Stimulated activated naive CD8-positive, alpha-beta T cell treated with anti-CD3 and anti-CD28 coated beads, Interleukin-15, Interleukin-2, amounts not matched to agents 100 ng/mL and 50 ng/mL, for 24 hours (primary cell): ENCODE data around the gene STIMATE.
A peak's percentile ranks its signal among the peaks of the same experiment; 100 is the strongest.

Experiments used
- H3K27ac Mint-ChIP-seq: one replicate; pipeline ENCODE4 v1.8.0; 2021; ENCODE audit warnings: mild to moderate bottlenecking, mixed read lengths
- H3K27me3 Mint-ChIP-seq: one replicate; pipeline ENCODE4 v1.8.0; 2021; ENCODE audit warnings: mixed read lengths
- H3K36me3 Mint-ChIP-seq: one replicate; pipeline ENCODE4 v1.8.0; 2021; ENCODE audit warnings: low read depth, mixed read lengths
- H3K4me1 Mint-ChIP-seq: one replicate; pipeline ENCODE4 v1.8.0; 2021; ENCODE audit warnings: low read depth, mixed read lengths
- H3K4me3 Mint-ChIP-seq: one replicate; pipeline ENCODE4 v1.8.0; 2021; ENCODE audit warnings: mild to moderate bottlenecking, mixed read lengths
- H3K9me3 Mint-ChIP-seq: one replicate; pipeline ENCODE4 v1.8.0; 2021; ENCODE audit warnings: mixed read lengths

STIMATE gene

DNA sequence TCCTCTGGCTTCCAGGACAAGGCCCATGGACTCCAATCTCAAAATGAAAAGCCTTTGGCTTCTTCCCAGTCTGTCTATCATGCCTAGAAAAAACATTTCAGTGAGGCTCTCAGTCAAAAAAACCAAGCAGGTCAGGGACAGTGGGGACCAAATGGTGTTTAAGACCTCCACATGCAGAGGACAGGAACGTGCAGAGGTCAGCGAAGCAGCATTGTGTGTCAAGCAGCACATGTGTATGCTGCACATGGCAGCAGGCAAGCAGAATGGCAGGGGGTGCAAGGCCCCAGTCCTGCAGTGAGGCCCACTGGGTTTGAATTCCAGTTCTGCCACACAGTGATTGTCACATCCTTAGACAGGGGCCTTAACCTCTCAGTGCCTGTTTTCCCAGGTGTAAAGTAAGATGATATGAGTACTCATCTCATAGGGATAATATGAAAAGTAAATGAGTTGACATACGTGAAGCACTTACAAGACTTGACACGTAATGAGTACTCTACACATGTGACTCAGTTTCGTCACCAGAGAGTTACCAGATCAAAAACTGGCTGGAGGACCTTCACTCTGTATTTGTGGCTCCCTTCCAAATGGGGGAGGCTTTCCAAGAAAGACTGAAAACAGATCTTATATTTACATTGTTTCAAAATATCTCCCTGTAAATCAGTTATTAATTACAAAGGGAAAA, 11.2 kb downstream of the STIMATE start:
- H3K27ac Mint-ChIP-seq = no peak overlapping the region
- peaks cover 18% of the 10 kb centered on the region for H3K4me1 Mint-ChIP-seq
- H3K36me3 Mint-ChIP-seq = peaks cover 23% of the 10 kb centered on the region
- H3K27me3 Mint-ChIP-seq = no peaks in the 10 kb centered on the region
- peaks cover 8% of the 10 kb centered on the region for H3K9me3 Mint-ChIP-seq
- H3K4me3 Mint-ChIP-seq = no peak overlapping the region

DNA sequence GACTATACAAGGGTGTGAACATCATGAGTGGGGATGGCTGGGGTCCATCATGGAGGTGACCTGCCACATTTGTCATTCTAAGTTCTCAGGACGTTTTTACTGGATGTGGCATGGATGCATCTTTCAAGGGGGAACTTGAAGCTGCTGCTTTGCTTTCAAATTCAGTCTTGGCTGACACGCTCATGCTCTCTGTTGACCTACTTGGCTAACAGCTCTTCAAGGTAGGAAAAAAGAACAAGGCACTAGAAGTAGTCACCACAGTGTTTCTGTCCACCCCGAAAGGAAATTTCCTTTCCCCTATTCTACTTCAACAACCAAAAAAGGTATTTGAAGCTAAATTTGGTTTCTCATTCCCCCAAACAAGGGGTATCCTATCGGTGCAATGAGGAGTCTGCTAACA, 15.0 kb downstream of the STIMATE start:
- peaks cover 8% of the 10 kb centered on the region for H3K9me3 Mint-ChIP-seq
- H3K4me1 Mint-ChIP-seq = peaks cover 9% of the 10 kb centered on the region
- no peak overlapping the region for H3K27ac Mint-ChIP-seq
- H3K36me3 Mint-ChIP-seq = peaks cover 26% of the 10 kb centered on the region
- H3K27me3 Mint-ChIP-seq = no peaks in the 10 kb centered on the region
- no peak overlapping the region for H3K4me3 Mint-ChIP-seq

DNA sequence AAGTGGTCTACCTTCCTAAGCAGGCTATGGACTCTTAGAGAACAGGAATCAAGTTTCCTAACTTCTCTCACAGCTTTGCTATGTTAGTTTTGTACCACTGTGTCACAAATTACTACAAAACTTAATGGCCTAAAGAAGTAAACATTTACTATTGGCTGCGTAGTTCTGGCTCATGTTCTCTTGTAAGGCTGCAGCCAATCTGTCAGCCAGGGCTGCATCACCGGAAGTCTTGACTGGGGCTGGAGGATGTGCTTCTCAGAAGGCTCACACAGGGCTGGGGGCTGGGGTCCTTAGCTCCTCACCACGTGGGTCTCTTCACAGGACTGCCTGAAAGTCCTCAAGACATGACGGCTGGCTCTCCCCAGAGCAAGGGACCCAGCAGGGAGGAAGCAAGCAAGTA, 15.5 kb downstream of the STIMATE start:
- H3K9me3 Mint-ChIP-seq = peaks cover 8% of the 10 kb centered on the region
- H3K36me3 Mint-ChIP-seq = peaks cover 25% of the 10 kb centered on the region
- H3K27ac Mint-ChIP-seq = no peak overlapping the region
- no peaks in the 10 kb centered on the region for H3K27me3 Mint-ChIP-seq
- H3K4me1 Mint-ChIP-seq = peaks cover 9% of the 10 kb centered on the region
- no peak overlapping the region for H3K4me3 Mint-ChIP-seq

DNA sequence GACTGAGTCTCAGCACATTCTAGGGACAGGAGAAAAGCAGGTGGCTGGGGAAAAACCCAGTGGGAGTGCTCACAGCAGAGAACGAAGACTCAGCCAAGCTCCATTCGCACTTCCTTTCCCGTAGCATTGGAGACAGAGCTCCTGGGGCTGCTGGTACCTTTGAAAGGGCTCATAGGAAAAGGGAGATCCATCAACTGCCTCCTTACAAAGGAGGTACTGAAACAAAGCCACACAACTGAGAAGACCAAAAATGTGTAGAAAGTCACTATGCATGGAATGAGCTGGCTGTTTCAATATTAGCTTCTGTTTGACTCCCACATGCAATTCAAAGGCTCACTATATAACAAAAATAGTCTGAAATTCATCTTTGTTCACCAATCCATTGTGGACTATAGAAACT, 16.9 kb downstream of the STIMATE start:
- Mint-ChIP-seq H3K4me3 (no peak overlapping the region), H3K36me3 (peaks cover 14% of the 10 kb centered on the region), H3K27me3 (no peaks in the 10 kb centered on the region), H3K9me3 (peaks cover 8% of the 10 kb centered on the region), H3K4me1 (peaks cover 14% of the 10 kb centered on the region), H3K27ac (no peak overlapping the region)

DNA sequence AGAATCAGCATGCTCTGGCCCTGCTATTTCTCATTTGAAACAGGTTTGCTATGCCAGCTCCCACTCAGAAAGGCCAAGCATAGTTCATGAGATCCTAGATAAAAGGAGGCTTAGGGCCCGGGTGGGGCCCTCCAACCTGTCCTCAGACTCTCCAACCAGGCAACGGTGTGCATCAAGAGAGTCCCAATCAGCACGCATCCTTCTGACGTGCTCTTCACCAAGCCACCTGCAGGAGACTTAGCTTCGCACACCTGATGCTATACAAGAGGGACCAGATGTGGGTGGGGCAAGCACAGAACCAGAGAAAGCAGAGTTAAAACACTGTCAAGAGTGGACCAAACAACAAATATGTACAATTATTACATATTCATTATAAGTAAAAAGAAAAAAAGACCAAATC, 17.3 kb downstream of the STIMATE start:
- Mint-ChIP-seq H3K4me3 (no peak overlapping the region), H3K27ac (no peak overlapping the region), H3K27me3 (no peaks in the 10 kb centered on the region), H3K9me3 (peaks cover 6% of the 10 kb centered on the region), H3K4me1 (peaks cover 18% of the 10 kb centered on the region), H3K36me3 (peaks cover 10% of the 10 kb centered on the region)

DNA sequence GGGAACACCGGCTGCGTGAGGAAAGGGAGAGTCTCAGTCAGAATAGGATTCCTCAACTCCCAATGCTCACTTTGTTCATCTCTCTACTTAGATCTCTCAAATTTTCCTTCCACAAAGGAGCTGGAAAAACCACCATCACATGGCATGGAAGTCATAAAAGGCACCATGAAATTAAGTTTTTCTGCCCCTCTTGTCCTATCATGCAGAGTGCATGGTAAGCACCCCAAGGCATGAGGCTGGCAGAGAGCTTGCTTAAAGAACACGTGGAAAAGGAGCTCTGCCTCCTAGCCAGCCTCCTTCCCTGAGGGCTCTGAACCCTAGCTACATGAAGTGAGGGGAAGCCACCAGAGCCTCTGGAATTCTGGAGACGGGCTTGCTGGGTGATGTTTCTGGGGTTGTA, 17.8 kb downstream of the STIMATE start:
- Mint-ChIP-seq H3K27ac (no peak overlapping the region), H3K36me3 (peaks cover 8% of the 10 kb centered on the region), H3K27me3 (no peaks in the 10 kb centered on the region), H3K9me3 (peaks cover under 1% of the 10 kb centered on the region), H3K4me1 (peaks cover 23% of the 10 kb centered on the region), H3K4me3 (no peak overlapping the region)

DNA sequence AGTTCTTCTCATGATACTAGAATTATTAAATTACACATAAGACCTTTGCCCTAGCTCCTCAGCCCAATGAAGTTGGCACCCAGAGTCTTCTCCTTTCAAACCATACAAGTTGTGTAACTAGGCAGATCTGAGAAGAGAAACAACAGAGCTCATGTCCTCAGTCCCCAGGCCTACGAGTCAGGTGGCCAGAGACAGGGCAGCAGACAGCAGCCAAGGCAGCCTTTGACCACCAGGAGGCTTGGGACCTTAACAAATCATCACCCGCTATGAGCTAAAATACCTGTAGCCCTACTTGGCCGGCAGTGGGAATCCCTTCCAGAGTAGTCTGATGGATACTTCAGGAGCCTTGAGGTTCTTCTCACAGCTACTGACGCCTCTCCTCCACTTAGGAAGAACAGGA, 18.3 kb downstream of the STIMATE start:
- Mint-ChIP-seq H3K36me3 (peaks cover 8% of the 10 kb centered on the region), H3K27ac (no peak overlapping the region), H3K4me3 (no peak overlapping the region), H3K9me3 (no peaks in the 10 kb centered on the region), H3K4me1 (peaks cover 28% of the 10 kb centered on the region), H3K27me3 (no peaks in the 10 kb centered on the region)

DNA sequence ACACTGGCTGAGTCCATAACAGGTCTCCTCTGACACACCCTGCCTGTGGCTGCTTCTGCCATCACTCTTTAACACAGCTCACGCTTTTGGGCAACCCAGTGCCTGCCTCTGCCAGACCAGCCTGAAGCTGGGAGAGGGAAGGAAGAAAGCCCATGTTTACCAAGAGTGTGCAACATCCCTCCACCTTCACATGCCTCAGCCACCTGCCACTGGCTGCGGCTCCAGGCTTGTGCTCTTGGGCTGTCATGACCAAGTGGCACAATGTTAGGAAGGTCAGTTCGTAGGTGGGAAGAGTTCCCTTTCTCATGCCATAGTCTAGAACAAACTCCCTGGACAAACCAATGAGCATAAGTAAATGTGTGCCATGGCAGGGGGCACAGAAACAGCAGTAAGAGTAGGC, 20.3 kb downstream of the STIMATE start:
- Mint-ChIP-seq H3K27me3 (no peaks in the 10 kb centered on the region), H3K36me3 (peaks cover 8% of the 10 kb centered on the region), H3K27ac (no peak overlapping the region), H3K4me3 (no peak overlapping the region), H3K9me3 (no peaks in the 10 kb centered on the region), H3K4me1 (peaks cover 37% of the 10 kb centered on the region)

DNA sequence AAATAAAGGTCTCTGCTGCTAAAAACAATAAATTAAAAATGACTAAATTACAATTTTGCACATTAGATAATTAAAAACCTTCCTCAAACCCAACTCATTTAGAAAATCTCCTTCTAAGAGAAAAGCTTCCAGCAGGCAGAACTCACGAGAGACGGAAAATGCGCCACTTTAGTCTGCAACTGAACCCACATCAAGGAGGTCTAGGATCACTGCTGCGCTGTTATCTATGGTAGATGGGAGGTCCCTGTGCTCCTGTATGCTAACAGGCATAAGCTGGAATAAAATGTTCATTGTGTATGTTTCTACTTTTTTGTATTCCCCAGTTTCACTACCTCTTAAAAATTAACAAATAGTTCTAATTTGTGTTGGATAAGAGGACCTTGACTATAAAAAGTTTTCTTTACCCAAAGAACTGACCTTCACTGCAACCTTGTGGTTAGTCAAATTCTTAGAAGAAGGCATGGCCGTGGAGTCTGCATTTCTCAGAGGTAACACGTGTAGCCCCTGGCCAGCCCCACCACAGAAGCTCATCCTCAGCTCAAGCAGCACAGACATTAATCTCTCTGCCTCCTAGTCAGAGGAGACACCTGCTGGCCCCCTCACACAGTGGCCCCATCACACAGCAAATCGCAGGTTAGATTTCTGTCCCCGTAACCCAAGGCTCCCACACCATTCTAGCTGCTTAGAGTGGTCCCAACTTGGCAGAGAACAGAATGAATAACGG, 22.3 kb downstream of the STIMATE start:
- Mint-ChIP-seq H3K4me3 (no peak overlapping the region), H3K27ac (peak overlapping the region; percentile 50), H3K36me3 (peaks cover 8% of the 10 kb centered on the region), H3K27me3 (no peaks in the 10 kb centered on the region), H3K4me1 (peaks cover 33% of the 10 kb centered on the region), H3K9me3 (no peaks in the 10 kb centered on the region)

DNA sequence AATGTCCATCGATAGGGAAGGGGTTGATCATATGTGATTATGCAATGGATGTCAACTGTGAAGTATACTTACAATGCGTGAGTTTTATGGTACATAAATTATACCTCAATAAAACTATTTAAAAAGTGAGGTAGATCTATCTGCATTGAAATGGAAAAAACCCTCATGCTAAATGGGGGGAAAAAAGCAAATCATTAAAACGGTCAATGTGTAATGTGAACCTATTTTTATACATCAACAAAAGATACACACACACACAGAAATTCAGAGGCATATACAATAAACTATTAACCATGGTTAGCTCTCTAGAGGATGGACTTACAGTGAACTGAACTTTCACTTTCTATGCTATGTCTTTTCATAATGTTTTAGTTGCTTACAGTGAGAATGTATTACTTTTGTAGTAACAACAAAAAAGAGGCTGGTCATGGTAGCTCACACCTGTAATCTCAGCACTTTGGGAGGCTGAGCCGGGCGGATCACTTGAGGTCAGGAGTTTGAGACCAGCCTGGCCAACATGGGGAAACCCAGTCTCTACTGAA, 23.1 kb downstream of the STIMATE start:
- Mint-ChIP-seq H3K4me3 (no peak overlapping the region), H3K27me3 (no peaks in the 10 kb centered on the region), H3K36me3 (peaks cover 3% of the 10 kb centered on the region), H3K27ac (peak overlapping the region; percentile 13), H3K9me3 (no peaks in the 10 kb centered on the region), H3K4me1 (peaks cover 32% of the 10 kb centered on the region)

DNA sequence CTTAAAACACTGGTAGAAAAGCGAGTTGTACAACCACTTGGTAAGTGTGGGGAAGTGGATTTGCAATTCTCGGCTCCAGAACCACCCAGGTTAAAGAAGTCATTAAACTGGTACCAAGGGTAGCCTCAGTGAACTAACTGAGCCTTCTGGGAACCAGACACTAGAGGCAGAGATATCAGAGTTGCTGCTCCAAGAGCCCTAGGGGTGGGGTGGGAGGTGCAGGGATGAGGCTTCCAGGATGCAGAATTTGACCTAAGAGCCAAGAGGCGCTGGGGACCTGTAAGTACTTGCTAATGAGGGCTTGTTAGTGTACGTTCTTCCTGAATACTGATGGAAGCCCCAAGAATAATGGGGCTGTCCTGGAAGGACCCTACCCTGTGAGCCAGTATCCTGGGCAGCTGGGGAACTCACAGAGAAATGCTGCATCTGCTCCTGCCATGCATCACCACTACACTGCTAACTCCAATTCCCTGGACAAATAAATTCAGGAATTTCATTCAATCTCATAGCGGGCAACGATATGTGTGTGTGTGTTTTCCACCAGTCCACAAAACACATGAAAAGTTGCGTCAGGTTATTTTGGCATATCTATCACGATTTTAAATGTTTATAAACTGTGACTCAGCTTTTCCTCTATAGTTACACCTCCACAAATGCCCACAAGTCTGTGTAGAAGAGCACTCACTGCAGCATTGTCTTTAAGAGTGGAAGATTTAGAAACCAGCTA, 23.8 kb downstream of the STIMATE start:
- H3K4me1 Mint-ChIP-seq = peaks cover 32% of the 10 kb centered on the region
- H3K9me3 Mint-ChIP-seq = no peaks in the 10 kb centered on the region
- H3K4me3 Mint-ChIP-seq = no peak overlapping the region
- no peak overlapping the region for H3K27ac Mint-ChIP-seq
- H3K27me3 Mint-ChIP-seq = no peaks in the 10 kb centered on the region
- peaks cover 6% of the 10 kb centered on the region for H3K36me3 Mint-ChIP-seq

DNA sequence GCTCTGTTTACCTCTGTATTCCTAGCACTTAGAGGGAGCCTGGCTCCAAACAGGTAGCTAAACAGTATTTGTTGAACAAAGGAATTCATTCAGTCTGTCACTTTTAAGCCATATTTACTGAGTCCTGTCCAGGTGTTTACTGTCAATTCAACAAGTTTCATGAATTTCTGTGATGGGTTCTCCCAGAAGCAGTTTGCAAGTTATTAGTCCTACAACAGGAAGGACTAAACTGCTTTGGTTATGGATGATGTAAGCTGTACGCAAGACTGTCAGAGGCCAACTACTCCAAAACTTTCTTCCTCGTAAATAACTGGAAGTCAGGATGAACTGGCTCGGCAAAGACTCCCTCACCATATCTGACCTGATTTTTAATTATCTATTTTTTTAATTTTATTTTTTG, 25.1 kb downstream of the STIMATE start:
- peaks cover 6% of the 10 kb centered on the region for H3K36me3 Mint-ChIP-seq
- H3K9me3 Mint-ChIP-seq = no peaks in the 10 kb centered on the region
- H3K4me3 Mint-ChIP-seq = no peak overlapping the region
- no peak overlapping the region for H3K27ac Mint-ChIP-seq
- H3K4me1 Mint-ChIP-seq = peaks cover 32% of the 10 kb centered on the region
- no peaks in the 10 kb centered on the region for H3K27me3 Mint-ChIP-seq

DNA sequence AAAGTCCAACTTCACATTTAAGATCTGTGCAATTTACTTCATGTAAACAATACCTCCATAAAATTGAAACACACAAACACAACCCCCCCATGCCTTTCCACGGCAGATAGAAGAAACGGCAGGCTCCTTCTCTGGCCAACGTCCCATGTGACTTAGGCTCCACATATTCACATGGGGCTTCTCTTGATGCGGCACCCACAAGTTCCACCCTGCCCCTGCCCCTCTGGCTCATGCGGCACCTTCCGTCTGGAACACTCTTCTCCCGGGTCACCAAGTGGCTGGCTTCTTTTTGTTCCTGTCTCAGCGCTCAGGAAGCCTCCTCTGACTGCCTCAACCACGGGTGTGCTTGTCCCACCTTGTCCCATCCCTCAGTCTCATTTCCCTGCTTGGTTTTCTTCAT, 25.6 kb downstream of the STIMATE start:
- Mint-ChIP-seq H3K4me1 (peaks cover 32% of the 10 kb centered on the region), H3K36me3 (peaks cover 6% of the 10 kb centered on the region), H3K27me3 (no peaks in the 10 kb centered on the region), H3K4me3 (no peak overlapping the region), H3K27ac (no peak overlapping the region), H3K9me3 (no peaks in the 10 kb centered on the region)

DNA sequence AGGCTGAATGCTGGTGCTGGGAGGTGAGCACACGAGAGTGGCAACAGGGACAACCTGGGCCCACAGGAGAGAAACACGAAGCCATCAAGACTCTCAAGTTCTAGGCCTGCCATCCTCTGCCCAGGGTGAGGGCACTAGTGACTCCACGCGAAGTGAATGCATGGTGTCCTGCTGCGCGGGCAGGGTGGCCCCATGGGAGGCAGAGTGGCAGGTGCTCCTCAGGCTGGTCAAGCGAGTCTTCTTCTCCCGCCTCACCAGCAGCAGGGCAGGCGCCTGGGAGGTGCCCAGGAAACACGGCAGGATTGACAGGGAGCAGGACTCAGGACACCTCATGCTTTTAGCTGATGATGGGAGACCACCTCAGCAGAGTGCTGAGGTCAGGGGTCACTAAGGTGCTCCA, 26.9 kb downstream of the STIMATE start:
- Mint-ChIP-seq H3K36me3 (peaks cover 15% of the 10 kb centered on the region), H3K4me1 (peaks cover 27% of the 10 kb centered on the region), H3K4me3 (no peak overlapping the region), H3K9me3 (peaks cover 10% of the 10 kb centered on the region), H3K27me3 (no peaks in the 10 kb centered on the region), H3K27ac (no peak overlapping the region)

DNA sequence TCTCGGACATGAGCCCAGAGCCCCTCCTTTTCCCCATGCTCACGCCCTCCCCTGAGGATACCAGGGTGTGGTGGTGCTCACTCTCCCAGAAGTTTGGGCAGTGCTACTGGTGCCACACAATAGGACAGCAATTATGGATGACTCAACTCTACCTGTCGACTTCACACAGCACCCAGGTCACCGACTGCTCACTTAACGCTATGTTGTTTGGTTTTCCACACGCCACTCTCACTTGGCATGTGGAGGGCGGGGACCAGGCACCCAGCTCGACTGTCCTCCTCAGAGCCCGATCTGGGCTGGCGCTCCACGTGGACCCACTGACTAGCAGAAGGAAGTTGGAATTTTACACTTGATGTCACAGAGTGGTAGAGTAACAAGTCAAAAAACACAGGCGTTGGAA, 30.9 kb downstream of the STIMATE start:
- Mint-ChIP-seq H3K36me3 (peaks cover 38% of the 10 kb centered on the region), H3K9me3 (peaks cover 17% of the 10 kb centered on the region), H3K4me1 (peaks cover 4% of the 10 kb centered on the region), H3K4me3 (no peak overlapping the region), H3K27me3 (no peaks in the 10 kb centered on the region), H3K27ac (no peak overlapping the region)
